Body of pancreas (tissue), 4 donors: ENCODE data around the gene ACTL10. TPM values are rescaled to one million over a fixed set of nuclear protein-coding genes. Genes with fewer than 3 reads are reported as not detected.

Source experiments
- ATAC-seq: fragments of 150-250 bp; one replicate; pipeline ENCODE4 v1.9.1; 2016
- DNase-seq, 4 donors: peaks; one replicate each; pipeline ENCODE4 v3.0.0-alpha.2; 2019
- H3K27ac ChIP-seq, 4 donors: fragments of 200-600 bp; sonication (generic); 1 replicate in 3 of 4; 2 replicates in 1 of 4; pipeline versions ENCODE4 v1.5.1 to v1.6.1; 2016 to 2019; ENCODE audit warnings: mild to moderate bottlenecking in 1 of 4, mixed read lengths in 1 of 4, moderate library complexity in 1 of 4
- H3K27me3 ChIP-seq, 2 donors: fragments of 200-600 bp; sonication (generic); one replicate each; pipeline ENCODE4 v1.6.0; 2016; ENCODE audit warnings: mild to moderate bottlenecking in 1 of 2
- H3K36me3 ChIP-seq, 2 donors: fragments of 200-600 bp; sonication (generic); replicated peaks in 1 of 2; 2 replicates each; pipeline ENCODE4 v1.5.1; 2016; ENCODE audit warnings: low read depth in 2 of 2; ENCODE audit not compliant: insufficient read depth in 1 of 2
- H3K4me1 ChIP-seq: fragments of 200-600 bp; sonication (generic); one replicate; pipeline ENCODE4 v1.6.0; 2016
- H3K4me3 ChIP-seq, 2 donors: fragments of 200-600 bp; sonication (generic); 1 replicate in 1 of 2; 2 replicates in 1 of 2; pipeline ENCODE4 v1.5.1; 2016 to 2019
- H3K9me3 ChIP-seq, 3 donors: fragments of 200-600 bp; sonication (generic); 1 replicate in 2 of 3; 2 replicates in 1 of 3; pipeline ENCODE4 v1.5.1; 2016
- POLR2A ChIP-seq, 3 donors: fragments of 450-650 bp; IDR thresholded peaks; one replicate each; pipeline ENCODE4 v1.6.1; 2016; ENCODE audit warnings: antibody characterized with exemption in 3 of 3, mild to moderate bottlenecking in 2 of 3
- WGBS, 2 donors: methylation state at CpG; one replicate each; pipeline ENCODE4 v1.1.5; 2017; 5-methylcytosine and 5-hydroxymethylcytosine counted together
- intact Hi-C: fragments of 100-400 bp; cut with DNase I; formaldehyde crosslinking; loops from one replicate; pipeline ENCODE4 v1.15.1; 2023
- total RNA-seq, 2 donors: library from RNA; depleted of rRNA; stranded (reverse); fragments of >200 nt; gene quantifications; one replicate each; pipeline ENCODE4 v1.1.0, GENCODE V29; 2016
- TF ChIP-seq, protein P1 (sequence below), 7 experiments: fragments of 450-650 bp in 4 of 7; fragments of 200-600 bp in 3 of 7; sonication (generic) in 3 of 7; IDR thresholded peaks; one replicate each; pipeline ENCODE4 v1.5.1; 2016 to 2019; ENCODE audit warnings: antibody characterized with exemption in 7 of 7

Gene ACTL10
- total RNA-seq, 2 donors from 2014 or later: 4.0 to 4.9 TPM

DNA sequence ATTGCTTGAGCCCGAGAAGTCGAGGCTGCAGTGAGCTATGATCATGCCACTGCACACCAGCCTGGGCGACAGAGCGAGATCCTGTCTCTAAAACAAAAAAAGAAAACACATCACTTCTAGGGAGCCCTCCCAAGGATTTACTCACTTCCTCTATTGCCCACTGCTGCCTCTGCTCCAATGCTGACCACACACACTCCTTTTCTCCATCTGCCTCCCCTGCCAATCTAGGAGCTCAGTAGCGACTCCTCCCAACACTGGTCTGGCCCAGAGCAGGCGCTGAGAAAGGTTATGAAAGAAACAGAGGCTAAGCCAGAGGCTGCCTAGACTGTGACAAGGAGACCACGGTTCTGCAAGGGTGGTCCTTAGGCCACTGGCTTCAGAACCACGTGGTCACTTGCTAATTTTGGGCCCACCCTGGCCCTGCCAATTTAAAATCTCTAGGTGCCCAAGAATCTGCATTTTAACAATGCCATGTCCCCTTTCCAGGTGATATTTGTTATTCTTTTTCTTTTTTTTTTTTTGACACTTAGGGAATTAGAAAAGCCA is 20.7 kb downstream of the ACTL10 start:
- intact Hi-C loops: no loop called here
- ATAC-seq (no peak), DNase-seq (no peak)
- 71 to 78% methylated on average over 8 of the region's 8 CpGs for WGBS, 2 donors
- Histone ChIP-seq H3K4me3 (no peak overlapping the region), H3K9me3 (no peaks in the 10 kb centered on the region), H3K4me1 (peaks cover 27% of the 10 kb centered on the region), H3K36me3 (no peaks in the 10 kb centered on the region), H3K27ac (no peak overlapping the region), H3K27me3 (no peaks in the 10 kb centered on the region)
- no peak for TF ChIP-seq POLR2A (IDR thresholded peaks at IDR 0.05)
- TF ChIP-seq, protein P1, sequence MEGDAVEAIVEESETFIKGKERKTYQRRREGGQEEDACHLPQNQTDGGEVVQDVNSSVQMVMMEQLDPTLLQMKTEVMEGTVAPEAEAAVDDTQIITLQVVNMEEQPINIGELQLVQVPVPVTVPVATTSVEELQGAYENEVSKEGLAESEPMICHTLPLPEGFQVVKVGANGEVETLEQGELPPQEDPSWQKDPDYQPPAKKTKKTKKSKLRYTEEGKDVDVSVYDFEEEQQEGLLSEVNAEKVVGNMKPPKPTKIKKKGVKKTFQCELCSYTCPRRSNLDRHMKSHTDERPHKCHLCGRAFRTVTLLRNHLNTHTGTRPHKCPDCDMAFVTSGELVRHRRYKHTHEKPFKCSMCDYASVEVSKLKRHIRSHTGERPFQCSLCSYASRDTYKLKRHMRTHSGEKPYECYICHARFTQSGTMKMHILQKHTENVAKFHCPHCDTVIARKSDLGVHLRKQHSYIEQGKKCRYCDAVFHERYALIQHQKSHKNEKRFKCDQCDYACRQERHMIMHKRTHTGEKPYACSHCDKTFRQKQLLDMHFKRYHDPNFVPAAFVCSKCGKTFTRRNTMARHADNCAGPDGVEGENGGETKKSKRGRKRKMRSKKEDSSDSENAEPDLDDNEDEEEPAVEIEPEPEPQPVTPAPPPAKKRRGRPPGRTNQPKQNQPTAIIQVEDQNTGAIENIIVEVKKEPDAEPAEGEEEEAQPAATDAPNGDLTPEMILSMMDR (IDR thresholded peaks at IDR 0.05): no peak

DNA sequence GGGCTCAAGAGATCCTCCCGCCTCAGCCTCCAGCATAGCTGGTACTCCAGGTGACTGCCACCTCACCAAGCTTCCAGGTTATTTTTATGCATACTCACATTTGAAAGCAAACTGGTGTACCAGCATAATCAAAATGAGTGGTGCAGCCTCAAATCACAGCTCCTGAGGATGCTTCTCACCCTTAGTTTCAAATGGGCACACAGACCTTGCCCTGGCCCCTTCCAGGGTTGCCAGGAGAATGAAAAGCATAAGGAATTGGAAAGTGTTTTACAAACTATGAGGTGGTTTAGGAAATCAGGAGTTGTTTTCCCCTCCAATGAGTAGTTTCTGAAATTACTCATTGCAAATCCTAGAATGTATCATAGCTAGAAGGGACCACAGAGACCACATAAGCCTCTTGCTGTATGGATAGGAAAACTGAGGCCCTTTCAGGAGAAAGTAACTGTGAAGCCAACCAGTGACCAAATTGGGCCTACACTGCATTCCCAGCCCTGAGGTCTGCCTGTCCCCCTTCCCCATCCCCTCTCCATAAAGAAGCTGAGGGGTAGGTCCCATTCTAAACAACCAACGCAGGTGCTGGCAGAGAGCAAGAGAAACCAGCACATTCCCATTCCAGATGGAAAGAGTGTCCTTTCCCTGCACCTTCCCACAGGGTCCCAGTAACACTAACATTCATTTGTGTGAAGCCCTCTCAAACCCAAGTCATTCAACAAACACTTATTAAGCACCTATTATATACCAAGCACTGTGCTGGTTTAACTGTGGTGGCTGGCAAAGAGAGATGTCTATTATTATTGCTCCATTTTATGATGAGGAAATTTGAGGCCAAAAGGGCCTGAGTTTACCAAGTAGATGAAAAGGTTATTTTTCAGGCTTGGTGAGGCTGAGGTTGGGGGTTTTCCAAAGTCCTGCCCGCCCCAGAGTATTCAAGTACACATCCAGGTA is 21.5 kb downstream of the ACTL10 start:
- Histone ChIP-seq H3K36me3 (no peaks in the 10 kb centered on the region), H3K27me3 (no peaks in the 10 kb centered on the region), H3K9me3 (no peaks in the 10 kb centered on the region), H3K27ac (peak overlapping the region in 3 of 4 donors; percentile 30 to 51 (median 35)), H3K4me1 (peaks cover 27% of the 10 kb centered on the region), H3K4me3 (no peak overlapping the region)
- intact Hi-C loops: no loop called here
- DNase-seq (no peak), ATAC-seq (no peak)
- WGBS, 2 donors: 77% methylated on average over 3 of the region's 3 CpGs
- no peak for TF ChIP-seq POLR2A (IDR thresholded peaks at IDR 0.05)
- TF ChIP-seq, protein P1 (IDR thresholded peaks at IDR 0.05): no peak

DNA sequence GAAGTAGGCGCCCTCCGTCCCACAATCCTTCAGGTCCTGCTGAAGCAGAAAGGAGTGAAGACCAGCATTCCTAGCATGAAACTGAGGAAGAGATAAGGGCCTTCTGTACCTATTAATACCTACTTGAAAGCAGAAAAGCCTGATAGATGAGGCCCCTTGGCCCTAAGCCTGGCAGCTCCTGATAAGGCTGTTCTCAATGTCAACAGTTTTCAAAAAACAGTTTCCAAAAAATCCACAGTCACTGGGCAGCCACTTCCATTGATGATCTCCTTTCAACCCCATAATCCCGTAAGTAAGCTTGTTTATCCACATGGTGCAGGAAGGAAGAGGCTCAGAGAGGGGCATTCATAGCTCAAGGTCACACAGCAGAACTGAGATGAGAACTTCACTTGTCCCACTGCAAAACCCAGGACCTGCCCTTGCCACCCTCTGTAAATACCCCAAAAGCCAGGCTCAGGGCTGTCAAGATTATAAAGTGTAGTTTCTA is 22.2 kb downstream of the ACTL10 start:
- Histone ChIP-seq H3K27ac (peak overlapping the region in 3 of 4 donors; percentile 30 to 51 (median 35)), H3K4me3 (no peak overlapping the region), H3K4me1 (peaks cover 27% of the 10 kb centered on the region), H3K9me3 (no peaks in the 10 kb centered on the region), H3K27me3 (no peaks in the 10 kb centered on the region), H3K36me3 (no peaks in the 10 kb centered on the region)
- intact Hi-C loops: no loop called here
- no peak for ATAC-seq
- TF ChIP-seq POLR2A (IDR thresholded peaks at IDR 0.05): no peak
- TF ChIP-seq, protein P1 (IDR thresholded peaks at IDR 0.05): no peak
- peak in 1 of 4 donors; percentile 39 for DNase-seq
- WGBS, 2 donors: 31 to 55% methylated on average over 3 of the region's 3 CpGs

DNA sequence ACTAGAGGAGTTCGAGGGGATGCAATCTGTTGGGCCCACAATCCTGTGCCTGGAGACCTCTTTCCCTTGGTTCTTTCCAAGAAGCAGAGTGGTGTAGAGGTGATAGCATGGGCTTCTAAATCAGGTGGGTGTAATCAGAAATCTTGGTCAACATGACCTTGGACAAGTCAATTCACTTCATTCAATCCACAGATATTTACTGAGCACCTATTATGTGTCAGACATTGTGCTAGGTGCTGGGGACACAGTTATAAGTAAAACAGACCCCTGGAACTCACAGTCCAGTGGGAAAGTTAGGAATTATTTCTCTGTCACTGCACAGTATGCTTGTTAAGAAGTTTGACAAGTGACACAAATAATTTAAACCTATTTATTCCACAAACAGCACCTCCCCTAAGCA is 22.8 kb downstream of the ACTL10 start:
- no peak overlapping the region for H3K27ac ChIP-seq
- no peak for TF ChIP-seq POLR2A (IDR thresholded peaks at IDR 0.05)
- TF ChIP-seq, protein P1 (IDR thresholded peaks at IDR 0.05): no peak

More for the DNA sequence above, 22.8 kb downstream of the ACTL10 start:
- Histone ChIP-seq H3K4me1 (peaks cover 27% of the 10 kb centered on the region), H3K9me3 (no peaks in the 10 kb centered on the region), H3K36me3 (no peaks in the 10 kb centered on the region), H3K4me3 (no peak overlapping the region), H3K27me3 (no peaks in the 10 kb centered on the region)
- DNase-seq: no peak
- WGBS, 2 donors: 92 to 100% methylated on average over 1 of the region's 1 CpG
- no peak for ATAC-seq
- intact Hi-C loops: no loop called here
